GM13977 (cell line): ENCODE data around the gene ATP8B3.

Source experiments
- DNase-seq: peaks from one replicate; pipeline ENCODE4 v3.0.0; 2012; ENCODE audit warnings: low spot score
- in situ Hi-C: fragments of 300-500 bp; cut with MboI; formaldehyde crosslinking; loops from one replicate; pipeline ENCODE4 v1.12.0; 2022; ENCODE audit warnings: low sequenced_read_pairs, low pct_unique_long_range_greater_than_20kb, mixed read lengths, inconsistent platforms; ENCODE audit not compliant: unreplicated experiment
- TF ChIP-seq, protein P1 (sequence below): IDR thresholded peaks from 2 replicates; pipeline ENCODE4 v1.5.1; 2012; ENCODE audit warnings: mild to moderate bottlenecking, control low read depth; ENCODE audit not compliant: insufficient read depth; ENCODE audit errors: extremely low read depth, missing control alignments

The ATP8B3 gene

DNA sequence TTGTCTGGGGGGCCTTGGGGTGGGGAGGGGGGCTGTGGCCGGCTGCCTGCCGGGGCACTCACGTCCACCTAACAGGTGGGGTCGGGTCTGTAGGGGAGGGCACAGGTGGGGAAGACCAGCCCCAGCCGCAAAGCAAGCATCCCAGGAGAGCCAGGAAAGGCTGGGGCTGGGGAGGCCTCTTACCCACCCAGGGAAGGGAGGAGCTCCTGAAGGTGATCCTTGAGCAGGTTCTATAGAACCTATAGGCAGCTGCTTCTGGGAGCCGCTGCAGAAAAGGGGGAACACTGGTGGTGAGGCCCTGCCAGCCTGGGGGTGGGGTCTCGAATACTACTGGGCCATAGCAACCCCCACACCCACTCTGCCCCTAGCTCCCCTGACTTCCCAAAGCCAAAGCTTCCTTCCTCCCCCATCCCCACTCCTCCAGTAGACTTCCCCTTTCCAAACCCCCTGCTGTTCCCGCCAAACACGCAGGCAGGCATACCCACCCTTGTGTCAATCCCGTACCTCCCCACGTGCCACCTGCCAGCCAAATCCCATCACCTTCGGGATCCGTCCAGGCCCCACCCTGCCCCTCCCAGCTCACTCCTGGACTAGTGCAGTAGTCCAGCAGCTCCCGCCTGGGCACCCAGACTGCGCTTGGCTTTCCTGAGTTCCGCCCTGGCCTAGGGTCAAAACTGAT lies 45.7 kb upstream of the ATP8B3 start:
- TF ChIP-seq, protein P1, sequence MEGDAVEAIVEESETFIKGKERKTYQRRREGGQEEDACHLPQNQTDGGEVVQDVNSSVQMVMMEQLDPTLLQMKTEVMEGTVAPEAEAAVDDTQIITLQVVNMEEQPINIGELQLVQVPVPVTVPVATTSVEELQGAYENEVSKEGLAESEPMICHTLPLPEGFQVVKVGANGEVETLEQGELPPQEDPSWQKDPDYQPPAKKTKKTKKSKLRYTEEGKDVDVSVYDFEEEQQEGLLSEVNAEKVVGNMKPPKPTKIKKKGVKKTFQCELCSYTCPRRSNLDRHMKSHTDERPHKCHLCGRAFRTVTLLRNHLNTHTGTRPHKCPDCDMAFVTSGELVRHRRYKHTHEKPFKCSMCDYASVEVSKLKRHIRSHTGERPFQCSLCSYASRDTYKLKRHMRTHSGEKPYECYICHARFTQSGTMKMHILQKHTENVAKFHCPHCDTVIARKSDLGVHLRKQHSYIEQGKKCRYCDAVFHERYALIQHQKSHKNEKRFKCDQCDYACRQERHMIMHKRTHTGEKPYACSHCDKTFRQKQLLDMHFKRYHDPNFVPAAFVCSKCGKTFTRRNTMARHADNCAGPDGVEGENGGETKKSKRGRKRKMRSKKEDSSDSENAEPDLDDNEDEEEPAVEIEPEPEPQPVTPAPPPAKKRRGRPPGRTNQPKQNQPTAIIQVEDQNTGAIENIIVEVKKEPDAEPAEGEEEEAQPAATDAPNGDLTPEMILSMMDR, result no peak
- in situ Hi-C loops, result no loop called here

DNA sequence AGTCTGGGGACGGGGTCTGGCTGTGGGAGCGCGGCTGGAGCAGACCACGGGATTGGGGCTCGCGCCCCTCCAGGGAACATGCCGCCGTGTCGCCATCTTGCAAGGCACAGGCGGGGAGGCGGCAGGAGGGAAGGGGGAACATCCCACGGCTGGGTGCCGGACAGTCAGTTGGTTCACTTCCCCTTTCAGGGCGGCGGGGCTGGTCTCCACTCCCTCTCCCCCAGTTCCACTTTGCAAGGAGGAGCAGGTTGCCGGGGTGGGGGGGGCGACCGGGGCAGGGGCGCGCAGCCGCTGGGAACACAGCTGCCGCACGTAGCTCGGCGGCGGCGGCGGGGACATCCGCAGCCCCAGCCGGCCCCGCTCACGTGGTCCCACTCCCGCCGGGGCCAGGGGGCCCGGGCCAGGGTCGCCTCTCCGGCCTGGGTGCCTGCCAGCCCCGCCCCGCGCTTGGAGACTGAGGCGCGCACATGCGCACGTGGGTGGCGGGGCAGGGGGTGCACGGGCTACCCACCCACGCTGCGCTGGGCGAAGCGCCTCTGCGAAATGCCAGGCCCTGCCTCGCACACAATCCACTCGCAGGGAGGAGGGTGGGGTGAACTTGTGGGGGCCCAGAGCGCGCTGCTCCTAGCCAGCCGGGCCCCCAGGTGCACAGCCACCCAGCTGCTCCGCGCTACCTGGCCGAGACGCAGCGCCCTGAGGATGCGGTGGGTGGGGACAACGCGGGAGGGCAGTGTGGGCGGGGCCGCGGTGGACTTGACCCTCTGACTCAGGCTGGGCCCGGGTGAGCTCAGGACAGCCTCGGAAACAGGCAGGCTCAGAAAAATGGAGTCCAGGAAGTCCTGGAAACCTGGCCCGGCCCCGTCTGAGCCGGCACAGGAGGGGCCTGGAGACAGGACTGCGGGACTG lies 44.9 kb upstream of the ATP8B3 start:
- peak; percentile 89 for DNase-seq
- TF ChIP-seq, protein P1, result no peak
- in situ Hi-C loops, result no loop called here

More for the DNA sequence above, 45.7 kb upstream of the ATP8B3 start:
- DNase-seq, result no peak

DNA sequence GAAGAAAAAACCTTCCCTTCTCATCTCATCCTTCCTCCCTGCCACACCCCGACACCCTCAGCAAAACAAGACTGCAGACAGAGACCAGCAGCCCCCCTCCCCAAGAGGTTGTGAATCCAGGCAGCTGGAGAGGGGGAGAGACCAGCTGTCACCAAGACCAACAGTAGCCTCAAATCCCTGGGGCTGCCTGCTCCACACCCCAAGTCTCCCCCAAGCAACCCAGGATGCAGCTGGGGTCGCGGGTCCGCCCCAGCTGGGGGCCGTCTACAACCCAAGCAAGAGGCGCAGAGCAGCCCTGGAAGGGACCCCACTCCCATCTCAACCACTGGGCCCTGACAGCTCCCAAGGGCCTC lies 44.2 kb upstream of the ATP8B3 start:
- no peak for DNase-seq
- TF ChIP-seq, protein P1, result no peak
- in situ Hi-C loops, result no loop called here

DNA sequence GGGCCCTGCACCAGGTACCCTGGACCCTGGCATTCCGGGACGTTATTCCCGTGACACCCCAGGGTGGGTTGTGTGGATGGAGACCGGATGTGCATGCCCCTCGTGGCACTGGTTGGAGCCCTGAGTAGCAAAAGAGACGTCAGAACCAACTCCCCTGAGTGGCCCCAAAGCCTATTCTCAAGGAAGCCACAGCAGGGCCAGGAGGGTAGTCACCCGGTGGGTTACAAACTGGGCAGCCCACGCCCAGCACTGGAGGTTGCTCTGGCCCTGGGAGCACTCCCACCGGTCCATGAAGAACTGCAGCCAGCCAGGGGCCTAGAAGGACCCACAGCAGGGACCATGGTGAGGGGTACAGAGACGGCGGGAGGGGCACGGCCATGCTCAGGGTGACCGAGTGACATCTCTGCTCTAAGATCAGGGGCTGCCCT lies 43.8 kb upstream of the ATP8B3 start:
- in situ Hi-C loops, result no loop called here
- TF ChIP-seq, protein P1, result no peak
- no peak for DNase-seq

DNA sequence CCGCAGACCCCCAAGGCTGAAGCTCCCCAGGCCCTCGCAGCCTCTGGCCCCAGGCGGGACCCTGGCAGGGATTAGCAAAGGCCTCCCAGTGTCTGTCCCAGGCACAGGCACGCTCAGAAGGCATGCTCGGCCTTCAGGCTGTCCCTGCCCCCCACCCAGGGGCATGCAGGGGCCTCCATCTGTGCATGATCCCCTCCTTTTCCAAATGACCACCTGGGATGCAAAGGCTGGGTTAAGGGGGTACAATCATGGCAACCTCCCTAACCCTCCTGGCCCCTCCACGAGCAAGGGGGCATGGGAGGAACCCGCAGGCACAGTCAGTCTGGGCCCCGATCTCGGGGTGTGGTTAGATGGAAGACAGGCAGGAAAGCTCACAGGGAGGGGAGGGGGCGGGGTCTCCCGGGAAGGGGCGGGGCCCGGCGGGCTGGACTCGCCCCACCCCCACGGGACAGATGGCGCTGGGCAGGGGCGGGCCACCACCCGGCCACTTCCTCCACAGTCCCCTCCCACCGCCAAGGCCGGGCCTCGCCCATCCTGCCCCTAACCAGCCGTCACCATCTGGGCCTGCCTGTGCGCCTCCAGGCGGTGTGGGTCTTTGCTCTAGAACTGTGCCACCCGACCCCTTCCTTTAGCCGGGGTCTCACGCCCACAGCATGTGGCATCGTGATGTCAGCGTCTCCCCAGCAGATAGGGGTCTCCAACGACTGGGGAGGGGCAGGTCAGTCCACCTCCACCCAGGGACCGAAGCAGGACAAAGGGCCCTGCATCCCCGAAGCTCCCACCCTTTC lies 43.2 kb upstream of the ATP8B3 start:
- peak; percentile 96 for DNase-seq
- in situ Hi-C loops, result no loop called here

More for the DNA sequence above, 43.2 kb upstream of the ATP8B3 start:
- TF ChIP-seq, protein P1, result no peak
